KBM-7 (cell line): ENCODE data around the gene NOTCH3.

ENCODE experiments used
- DNase-seq: peaks from one replicate; pipeline ENCODE4 v3.0.0-alpha.2; 2015
- in situ Hi-C: fragments of 300-500 bp; cut with MboI; formaldehyde crosslinking; loops from 2 replicates; pipeline ENCODE4 v1.14.3; 2020; ENCODE audit warnings: low sequenced_read_pairs, low pct_unique_long_range_greater_than_20kb, mixed read lengths

NOTCH3 gene

DNA sequence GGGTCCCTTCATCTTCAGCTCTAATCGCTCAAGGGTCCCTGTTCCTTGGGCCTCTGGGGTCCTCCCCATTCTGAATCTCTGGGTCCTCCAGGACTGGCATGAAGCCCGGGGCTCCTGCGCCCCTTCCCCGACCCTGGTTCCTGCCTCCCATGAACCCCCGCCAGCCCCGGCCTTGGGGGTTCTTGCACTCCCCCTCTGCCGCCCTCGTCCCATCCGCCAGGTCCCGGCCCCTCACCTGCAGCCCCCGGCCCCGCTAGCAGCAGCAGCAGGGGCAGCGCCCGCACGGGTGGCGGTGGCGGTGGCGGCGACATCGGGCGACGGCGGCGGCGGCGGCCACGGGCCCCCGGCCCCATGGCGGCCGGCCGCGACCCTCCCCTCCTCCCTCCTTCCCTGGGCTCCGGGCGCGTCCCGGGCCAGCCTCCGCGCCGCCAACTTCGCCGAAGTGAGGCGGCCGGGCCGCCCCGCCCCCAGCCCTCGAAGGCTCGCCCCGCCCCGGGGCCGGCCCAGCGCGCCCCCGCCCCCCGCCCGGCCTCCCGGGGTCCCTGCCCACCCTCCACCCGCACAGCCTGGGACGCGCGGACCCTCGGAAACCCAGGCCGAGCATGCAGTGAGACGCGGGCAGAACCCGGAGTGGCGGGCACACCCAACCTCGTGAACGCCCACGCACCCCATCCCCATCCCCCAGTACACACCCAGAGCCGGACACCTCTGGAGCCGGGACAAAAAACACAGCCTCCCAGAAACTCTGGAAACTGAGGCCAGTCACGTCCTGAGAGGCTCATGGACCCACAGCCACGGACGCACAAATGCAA lies at the start of gene NOTCH3:
NOTCH3 (minus strand) TSS at position 443 of the 812 bp plus-strand sequence; CDS start at position 353, 90 bp downstream.
- no peak for DNase-seq
- in situ Hi-C loops = no loop called here

DNA sequence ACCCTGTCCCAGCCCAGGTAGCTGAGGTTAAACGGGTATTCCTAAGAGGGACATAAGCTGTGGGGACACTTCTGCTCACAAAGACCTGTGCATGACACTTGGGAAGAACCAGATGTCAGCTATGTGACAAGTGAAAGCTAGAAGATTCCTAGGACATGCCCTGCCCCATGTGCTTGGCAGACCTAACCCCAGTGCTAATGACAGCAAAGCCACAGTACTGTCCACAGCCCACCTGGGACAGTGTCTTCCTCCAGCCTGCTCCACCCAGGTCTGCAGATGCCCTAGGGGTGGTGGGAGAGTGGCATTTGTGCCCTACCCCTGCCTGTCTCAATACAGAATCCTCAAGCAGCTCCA lies 49.8 kb upstream of the NOTCH3 start:
- no peak for DNase-seq
- in situ Hi-C loops = no loop called here

DNA sequence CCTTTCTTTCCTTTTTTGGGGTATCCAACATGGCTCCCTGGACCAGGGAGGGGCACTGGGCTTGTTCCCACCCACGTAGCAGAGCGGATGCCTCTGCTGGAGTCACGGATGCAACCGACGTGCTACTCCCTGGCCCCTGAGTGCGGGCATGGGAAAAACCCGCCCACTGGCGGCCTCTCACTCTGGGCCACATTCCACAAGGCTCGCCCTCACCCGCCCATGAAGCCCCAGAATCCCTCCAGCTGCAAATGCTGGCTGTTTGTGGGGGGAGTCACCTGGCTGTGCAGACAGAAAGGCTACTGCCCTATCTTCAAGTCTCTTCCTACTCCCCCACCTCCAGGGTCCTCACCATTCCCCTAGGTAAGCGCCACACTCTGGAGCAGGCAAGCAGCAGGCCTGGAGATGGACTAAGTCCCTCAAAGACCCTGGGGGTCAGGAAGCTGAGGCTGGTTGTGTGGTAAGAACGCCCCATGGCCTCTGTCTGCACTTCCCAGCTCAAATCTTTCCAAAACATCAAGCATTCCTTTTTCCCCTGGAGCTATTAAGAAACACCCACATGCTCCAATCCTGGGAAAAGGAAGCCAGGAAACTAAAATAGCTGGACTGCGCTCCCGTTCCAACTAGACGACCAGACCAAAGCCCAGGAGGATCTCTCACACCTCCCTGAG lies 49.3 kb upstream of the NOTCH3 start:
- DNase-seq = no peak
- in situ Hi-C loops = no loop called here

DNA sequence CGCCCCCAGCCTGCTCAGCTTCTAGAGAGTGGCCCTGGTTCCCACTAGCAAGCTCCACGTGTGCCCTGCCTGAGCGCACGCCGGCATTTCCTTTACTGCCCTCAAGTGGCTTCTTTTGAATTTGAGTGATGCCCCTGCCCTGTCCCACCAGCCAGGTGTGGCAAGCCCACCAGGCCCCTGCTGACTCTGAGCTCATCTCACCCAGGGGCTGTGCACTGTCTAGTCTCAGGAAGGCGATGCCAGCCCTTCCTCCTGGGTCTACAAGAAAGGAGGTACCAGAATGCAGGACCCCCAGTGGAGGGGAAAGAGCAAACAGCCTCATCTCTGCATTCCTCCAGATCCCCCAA lies 48.7 kb upstream of the NOTCH3 start:
- in situ Hi-C loops = no loop called here
- DNase-seq = no peak

DNA sequence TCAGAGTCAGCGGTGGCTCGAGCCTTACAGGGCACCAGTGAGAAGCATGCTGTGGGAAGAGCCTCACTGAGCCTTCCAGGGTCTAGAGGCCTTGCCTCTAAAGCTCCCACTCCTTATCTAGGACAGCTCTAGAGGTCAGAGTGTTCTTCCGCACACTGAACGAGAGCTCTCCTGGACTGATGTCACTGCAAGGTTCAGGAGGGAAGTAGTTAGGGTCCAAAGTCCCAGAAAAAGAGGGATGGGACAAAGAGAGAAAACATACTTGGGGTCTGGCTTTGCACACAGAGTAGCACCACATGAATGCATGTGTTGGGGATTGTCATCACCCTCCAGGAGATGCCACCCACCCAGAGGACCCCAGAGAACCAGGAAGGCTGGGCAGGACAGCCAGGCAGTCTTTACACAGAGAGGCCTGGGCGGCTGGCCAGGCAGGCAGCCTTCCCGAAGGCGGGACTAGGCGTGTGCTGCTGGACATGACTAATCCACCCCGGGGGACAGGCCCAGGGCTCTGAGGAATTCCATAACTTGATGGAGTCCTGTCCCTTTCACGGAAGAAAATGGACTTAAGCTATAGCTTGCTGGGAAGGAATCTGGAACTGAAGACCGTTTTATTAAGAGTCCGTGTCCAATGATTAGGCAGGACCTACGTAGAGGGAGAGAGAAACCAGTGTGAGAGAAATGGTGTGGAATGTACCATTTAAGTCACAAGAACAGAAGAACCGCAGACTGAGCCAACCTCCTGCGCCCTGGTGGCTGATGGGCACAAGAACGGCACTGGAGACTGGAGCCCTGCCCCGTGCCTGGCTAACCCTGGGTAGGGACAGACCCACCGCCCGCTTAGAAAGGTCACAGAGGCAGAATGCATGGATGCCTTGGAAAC lies 48.1 kb upstream of the NOTCH3 start:
- in situ Hi-C loops = no loop called here
- DNase-seq = no peak

DNA sequence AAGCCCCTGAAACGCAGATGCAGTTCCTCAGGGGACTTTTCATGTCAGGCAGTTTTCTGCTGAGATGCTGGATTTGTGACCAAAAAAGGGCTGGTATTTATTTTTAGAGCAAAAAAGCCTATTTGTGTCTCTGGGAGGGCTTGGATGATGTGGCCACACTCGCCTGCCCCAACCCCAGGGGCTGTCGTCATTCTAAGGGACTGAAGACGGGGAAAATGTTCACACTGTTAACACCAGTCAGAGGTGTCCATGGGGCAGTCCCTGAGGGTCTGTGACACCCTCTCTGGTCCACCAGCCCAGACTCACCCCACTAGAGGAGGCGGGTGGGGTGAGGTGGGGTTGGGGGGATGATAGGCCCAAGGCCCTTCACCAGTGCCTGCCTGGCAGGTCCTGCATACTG lies 47.3 kb upstream of the NOTCH3 start:
- DNase-seq = no peak

DNA sequence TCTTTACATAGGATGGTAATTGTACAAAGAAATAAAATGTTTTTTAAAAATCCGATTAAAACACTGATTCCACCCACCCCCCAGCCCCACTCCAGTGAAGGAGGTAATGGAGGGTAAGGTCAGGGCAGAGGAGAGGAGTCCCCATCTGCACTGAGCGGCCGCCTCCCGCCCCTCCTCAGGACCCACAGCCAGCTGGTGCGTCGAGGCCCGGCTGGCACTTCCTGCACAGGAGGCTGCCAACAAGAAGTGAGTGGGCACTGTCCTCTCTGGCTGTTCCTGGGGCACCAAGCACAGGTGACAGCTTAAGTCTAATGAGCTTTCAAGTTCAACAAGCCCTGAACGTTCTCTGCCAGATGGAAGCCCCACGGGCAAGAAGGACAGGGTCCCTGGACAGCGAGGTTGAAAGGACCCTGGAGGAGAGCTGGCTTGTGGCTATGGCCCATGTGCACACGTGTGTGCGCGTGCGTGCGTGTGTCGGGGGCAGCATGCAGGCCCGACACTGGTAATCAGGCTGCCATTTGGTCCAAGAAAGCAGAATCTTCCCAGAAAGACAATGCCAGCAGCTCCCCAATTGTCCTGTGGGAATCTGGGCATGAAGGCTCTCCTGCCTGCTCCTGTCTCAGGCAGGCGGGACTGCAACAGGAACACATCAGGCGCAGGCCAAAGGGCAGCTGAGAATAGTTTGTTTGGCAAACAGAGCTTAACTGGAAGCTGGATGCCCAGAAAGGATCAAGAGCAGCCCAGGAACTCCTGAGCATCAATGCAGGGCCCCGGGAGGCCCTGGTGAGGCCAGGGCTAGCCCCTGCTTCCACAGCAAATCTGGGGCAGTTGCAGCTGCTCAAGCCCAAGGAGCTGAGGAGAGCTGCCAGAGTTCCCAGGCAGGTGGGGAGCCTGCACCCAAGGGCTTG lies 46.6 kb upstream of the NOTCH3 start:
- in situ Hi-C loops = no loop called here
- DNase-seq = no peak

More for the DNA sequence above, 47.3 kb upstream of the NOTCH3 start:
- in situ Hi-C loops = no loop called here

DNA sequence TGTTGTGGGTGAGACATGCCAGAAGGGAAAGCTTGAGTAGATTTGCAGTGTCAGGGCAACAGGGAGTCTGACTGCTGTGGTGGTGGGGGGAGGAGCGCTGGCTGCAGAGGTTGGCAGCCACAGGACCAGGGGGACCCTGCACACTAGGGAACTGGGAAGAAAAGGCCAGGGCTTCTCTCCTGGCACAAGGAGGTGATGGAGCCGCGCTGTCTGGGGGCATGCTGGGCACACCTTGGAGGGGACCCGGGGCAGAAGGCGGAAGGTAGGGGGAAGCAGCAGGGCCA lies 45.3 kb upstream of the NOTCH3 start:
- no peak for DNase-seq
- in situ Hi-C loops = no loop called here

DNA sequence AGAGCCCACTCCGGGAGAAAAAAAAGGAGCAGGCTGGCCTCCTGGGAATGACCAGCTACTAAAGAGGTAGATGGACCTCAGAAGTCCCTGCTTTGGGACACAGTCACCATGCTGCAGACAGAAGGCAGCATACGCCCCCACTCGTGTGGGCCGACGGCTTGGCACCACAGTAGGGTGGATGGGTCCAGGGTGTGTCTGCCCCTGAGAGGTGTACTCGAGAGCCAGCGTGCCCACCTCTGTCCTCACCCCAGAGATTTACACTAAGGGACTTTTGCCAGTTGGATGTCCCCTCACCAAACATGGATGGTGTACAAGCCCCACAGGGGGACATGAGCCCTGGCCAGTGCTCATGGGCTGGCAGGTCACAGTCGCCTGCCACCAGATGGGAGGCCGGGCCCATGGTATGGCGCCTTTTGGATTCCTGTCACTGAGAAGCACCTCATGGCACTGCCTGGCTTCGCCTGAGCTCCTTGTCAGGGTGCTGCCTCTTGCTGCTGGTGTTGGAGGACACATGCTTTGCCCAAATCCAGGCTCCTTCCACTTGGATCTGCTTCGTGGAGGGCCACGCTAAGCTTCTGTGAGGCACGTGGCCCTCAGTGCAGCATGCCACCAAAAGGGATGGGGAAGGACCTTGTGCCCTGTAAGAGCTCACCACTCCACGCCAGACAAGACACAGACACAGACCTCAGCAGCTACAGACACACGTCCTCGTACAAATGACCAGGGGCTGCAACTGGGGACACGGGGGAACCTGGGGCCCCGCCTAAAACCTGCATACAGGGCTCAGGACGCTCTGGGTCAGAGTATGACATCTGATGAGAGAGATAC lies 44.8 kb upstream of the NOTCH3 start:
- in situ Hi-C loops = no loop called here

DNA sequence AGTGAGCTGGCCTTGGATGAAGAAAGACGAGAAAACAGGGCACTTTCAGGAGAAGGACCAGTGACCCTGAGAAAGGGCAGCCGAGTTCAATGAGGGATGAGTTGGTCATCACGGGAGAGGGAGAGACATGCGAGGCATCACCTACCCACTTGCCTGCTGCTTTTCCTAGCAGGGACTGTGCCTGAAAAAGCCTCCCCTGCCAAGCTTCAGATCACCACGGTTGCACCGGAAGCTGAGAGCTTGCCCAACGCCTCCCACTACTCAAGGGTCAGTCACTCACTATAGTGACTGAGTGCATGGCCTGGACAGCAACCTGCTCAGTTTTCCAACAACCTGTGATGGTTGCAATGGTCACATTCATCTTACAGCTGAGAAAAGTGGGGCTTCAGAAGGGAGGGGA lies 44.0 kb upstream of the NOTCH3 start:
- in situ Hi-C loops = no loop called here
- no peak for DNase-seq

More for the DNA sequence above, 44.8 kb upstream of the NOTCH3 start:
- no peak for DNase-seq

DNA sequence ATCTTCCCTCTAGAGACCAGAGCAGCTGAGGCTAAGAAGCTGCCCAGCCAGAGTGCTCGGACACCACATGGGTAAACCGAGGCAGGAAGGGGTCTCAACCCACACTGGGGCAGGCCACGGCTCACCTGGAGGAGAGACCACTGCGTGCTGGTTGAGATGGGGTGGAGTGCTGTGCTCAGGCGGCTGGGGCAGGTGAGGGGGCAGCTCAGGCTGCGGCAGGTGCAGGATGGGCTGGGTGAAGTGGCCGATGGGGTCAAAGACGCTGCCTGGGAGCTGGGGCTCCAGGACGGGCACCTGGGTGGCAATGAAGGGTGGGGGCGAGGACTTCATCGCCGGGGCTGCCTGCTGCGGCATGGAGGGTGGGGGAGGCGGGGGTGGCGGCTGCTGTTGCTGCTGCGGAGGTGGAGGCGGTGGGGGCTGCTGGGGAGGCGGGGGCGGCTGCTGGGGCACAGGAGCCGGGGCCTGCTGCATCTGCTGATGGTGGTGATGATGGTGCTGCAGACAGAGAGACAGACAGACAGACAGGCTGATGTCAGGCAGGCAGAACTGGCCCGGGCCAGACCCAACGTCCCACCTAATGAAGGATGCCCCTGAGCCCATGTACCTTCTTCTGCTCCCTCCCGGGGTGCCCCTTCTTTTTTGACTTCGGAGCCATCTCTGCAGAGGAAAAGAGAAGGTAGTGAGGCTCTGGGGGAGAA lies 43.5 kb upstream of the NOTCH3 start:
- in situ Hi-C loops = no loop called here
- DNase-seq = no peak

DNA sequence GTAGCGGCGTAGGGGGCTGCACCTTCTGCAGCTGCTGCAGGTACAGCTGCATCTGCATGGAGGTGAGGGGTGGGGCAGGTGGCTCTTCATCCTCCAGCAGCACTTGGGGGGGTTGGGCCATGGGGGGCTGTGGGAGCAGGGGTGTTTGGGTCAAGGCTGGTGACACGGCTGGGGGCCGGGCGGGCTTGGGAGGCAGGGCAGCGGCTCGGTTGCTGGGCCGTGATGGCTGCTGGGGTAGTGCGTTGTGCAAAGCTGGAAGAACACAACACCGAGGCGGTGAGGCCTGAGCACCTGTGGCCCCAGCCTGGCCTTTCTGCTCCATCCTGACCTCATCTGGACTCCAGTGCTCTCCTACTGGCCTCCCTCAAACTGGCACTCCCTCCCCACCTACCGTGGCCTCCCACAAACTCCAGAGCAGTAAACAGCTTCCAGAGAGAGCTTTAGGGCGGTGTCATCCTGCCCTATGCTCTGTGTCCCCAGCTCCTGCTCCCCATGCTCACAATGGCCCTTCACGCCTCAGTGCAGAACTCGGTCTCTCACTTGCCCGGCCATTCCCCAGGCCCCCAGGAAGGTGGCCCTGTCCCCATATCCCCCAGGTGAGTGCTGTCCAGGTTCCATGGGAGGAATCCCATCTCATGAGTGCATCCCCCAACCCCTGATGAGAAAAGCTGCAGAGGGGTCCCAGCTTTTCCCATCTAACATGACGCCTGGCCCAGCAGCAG lies 42.6 kb upstream of the NOTCH3 start:
- in situ Hi-C loops = no loop called here
- DNase-seq = no peak

DNA sequence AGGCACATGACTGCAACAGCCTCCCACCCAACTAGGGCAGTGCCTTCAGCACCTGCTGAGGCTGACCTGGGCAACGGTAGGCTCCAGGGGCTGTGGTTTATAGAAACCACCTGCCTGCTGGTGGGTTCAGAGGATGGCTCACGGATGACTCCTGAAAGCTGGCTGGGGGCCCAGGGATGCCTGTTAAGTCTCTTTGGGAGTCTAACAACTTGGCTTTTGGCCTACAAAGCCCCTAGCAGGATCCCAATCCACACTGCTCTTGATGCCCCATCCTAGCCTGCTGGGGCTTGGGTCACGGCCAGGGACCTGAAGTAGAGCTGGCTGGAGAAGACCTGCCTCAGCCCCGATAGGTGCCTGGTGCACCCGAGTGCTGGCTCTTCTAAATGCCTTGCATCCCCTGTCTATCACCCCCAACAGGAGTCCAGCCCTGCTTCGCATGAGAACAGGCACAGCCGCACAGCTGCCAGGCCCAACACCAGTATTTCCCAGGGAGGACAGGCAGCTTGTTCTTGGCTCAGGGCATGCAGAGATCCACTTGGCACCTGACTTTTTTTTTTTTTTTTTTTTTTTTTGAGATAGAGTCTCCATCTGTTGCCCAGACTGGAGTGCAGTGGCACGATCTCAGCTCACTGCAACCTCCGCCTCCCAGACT lies 40.6 kb upstream of the NOTCH3 start:
- DNase-seq = no peak
- in situ Hi-C loops = no loop called here

DNA sequence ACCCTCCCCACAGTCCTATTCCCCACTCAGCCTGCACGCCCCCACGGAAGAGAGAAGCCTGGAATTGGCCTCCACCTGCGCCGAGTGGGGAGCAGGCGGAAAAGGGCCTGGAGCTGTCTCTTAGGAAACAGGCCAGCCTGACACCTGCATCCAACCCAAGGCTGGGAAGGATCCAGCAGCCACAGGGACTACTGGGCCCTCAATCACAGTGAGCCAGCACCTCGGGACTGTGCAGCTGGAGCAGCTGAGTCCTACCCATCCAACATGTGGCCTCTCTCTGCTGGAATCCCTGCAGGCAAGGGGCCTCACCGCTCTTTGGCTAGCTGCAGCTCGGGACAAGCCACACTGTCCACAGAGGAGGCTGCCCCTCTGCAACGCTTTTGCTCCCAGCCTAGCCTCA lies 39.7 kb upstream of the NOTCH3 start:
- in situ Hi-C loops = no loop called here
- no peak for DNase-seq

DNA sequence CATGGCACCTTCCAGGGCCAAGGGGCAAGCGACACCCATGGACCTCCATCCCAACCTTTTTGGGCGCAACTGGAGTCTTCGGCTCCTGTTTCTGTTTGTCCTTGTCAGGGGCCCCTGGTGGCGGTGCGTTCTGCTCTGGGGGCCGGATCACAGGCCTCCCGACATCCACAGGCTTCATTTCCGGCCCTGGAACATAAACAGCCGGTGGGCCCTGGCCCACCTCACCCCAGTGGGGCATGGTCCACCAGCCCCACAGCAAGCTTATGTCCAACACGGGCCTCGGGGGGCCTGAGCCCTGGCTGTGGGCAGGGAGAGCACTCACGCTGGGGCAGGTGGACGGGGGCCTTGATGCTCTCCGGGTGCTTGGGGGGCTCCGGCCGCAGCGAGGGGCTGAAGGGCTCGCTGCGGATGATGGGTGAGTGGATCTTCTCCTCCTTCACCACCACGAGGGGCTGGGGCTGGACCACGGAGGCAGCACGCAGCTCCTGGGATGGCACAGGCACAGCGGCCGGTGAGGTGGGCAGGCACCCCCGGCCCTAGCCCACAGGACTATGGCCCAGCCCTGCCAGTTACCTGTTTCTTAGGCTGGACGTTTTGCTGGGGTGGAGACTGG lies 38.6 kb upstream of the NOTCH3 start:
- DNase-seq = no peak
- in situ Hi-C loops = no loop called here

DNA sequence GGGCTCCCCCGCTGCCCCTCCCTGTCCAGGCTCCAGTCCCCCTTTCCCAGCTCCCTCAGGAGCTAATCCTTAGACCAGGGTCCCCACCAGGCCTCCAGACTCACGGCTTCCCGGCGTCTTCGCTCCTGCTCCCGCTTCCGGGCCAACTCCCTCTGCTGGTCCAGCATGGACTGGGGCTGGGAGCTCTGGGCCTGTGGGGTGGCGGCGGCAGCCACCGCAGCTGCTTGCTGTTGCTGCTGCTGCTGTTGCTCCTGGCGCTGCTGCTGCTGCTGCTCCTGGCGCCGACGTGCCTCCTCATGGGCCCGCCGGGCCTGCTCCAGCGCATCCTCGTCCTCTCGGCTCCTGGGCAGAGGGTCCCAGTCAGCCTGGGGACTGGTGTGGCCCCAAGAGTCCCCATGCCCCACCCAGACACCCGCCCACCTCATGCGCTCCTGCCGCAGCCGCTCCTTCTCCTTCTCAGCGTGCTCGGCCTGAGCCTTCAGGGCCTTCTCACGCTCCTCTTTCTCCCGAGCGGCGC lies 37.9 kb upstream of the NOTCH3 start:
- in situ Hi-C loops = no loop called here
- DNase-seq = no peak
